Small intestine (tissue), 7 donors: ENCODE measurements around the gene ARL3. TPM values are rescaled to one million over a fixed set of nuclear protein-coding genes. Genes with fewer than 3 reads are reported as not detected.
A peak's percentile ranks its signal among the peaks of the same experiment; 100 is the strongest.

ENCODE experiments used
- DNase-seq, 2 donors: peaks; one replicate each; pipeline versions ENCODE4 v3.0.0 to v3.0.0-alpha.2; 2013
- FAIRE-seq: peaks from 2 replicates; lab custom pipeline; 2012; peaks lifted over from hg19 to GRCh38; lab: Jason Lieb, UNC
- H3K27ac ChIP-seq, 3 donors: one replicate each; pipeline ENCODE4 v1.5.1; 2013; ENCODE audit warnings: low read length in 2 of 3, mild to moderate bottlenecking in 2 of 3, control low read depth in 1 of 3, inconsistent platforms in 1 of 3, low read depth in 1 of 3, moderate library complexity in 1 of 3
- H3K27me3 ChIP-seq, 3 donors: one replicate each; pipeline ENCODE4 v1.6.1; 2013; ENCODE audit warnings: low read length in 3 of 3, inconsistent platforms in 1 of 3; ENCODE audit not compliant: control insufficient read depth in 3 of 3, insufficient read depth in 3 of 3
- H3K36me3 ChIP-seq, 3 donors: one replicate each; pipeline ENCODE4 v1.6.1; 2013; ENCODE audit warnings: low read length in 3 of 3, inconsistent platforms in 1 of 3, low read depth in 1 of 3, mild to moderate bottlenecking in 1 of 3, moderate library complexity in 1 of 3; ENCODE audit not compliant: control insufficient read depth in 3 of 3, insufficient read depth in 2 of 3
- H3K4me1 ChIP-seq, 3 donors: one replicate each; pipeline ENCODE4 v1.6.1; 2013; ENCODE audit warnings: low read length in 2 of 3, inconsistent platforms in 1 of 3, low read depth in 1 of 3, mild to moderate bottlenecking in 1 of 3, moderate library complexity in 1 of 3; ENCODE audit not compliant: control insufficient read depth in 3 of 3, insufficient read depth in 2 of 3
- H3K4me3 ChIP-seq, 3 donors: one replicate each; pipeline ENCODE4 v1.5.1; 2013; ENCODE audit warnings: low read length in 3 of 3, control low read depth in 1 of 3, inconsistent platforms in 1 of 3, low read depth in 1 of 3, mild to moderate bottlenecking in 1 of 3, moderate library complexity in 1 of 3
- H3K9me3 ChIP-seq, 2 donors: one replicate each; pipeline ENCODE4 v1.6.1; 2013; ENCODE audit warnings: low read depth in 1 of 2, low read length in 1 of 2; ENCODE audit not compliant: control insufficient read depth in 2 of 2, insufficient read depth in 1 of 2
- WGBS, 3 donors: extraction: QIAGEN DNeasy Blood & Tissue Kit; methylation state at CpG; one replicate each; pipeline ENCODE4 v1.1.7; 2013; 5-methylcytosine and 5-hydroxymethylcytosine counted together
- polyA plus RNA-seq, 4 donors: library from polyadenylated mRNA; stranded (reverse) in 3 of 4; unstranded in 1 of 4; fragments of 200-250 nt in 3 of 4; fragments of 120-200 nt in 1 of 4; gene quantifications; one replicate each; pipeline versions ENCODE4 v1.2.1 to v1.2.3, GENCODE V29; 2013
- donor health status: healthy with polysubstance abuse.
- donor health status: control.
- donor health status: control.
- donor health status: Bipolar disorder and iron deficiency.
- donor health status: healthy.

ARL3 gene
- polyA plus RNA-seq, 4 donors = 3.4 to 8.3 (median 5.6) TPM

- DNase-seq = no peak
- Histone ChIP-seq H3K27me3 (no peaks in the 10 kb centered on the region), H3K4me1 (peaks cover 0 to 25% (median 4%) of the 10 kb centered on the region in 3 donors), H3K27ac (peak overlapping the region; percentile 1 to 84 (median 74)), H3K9me3 (no peaks in the 10 kb centered on the region), H3K4me3 (no peak overlapping the region), H3K36me3 (peaks cover 0 to 73% (median 0%) of the 10 kb centered on the region in 3 donors)
- WGBS, 3 donors = 73 to 94% (median 84%) methylated on average over 12 of the region's 12 CpGs
- FAIRE-seq = no peak
Observed at GRCh38 chr10:102627291-102627735, 86.9 kb downstream of the ARL3 start.

GRCh38 chr10:102626026-102626685 lies 88.0 kb downstream of the ARL3 start:
- Histone ChIP-seq H3K36me3 (peaks cover 0 to 71% (median 0%) of the 10 kb centered on the region in 3 donors), H3K4me1 (peaks cover 0 to 27% (median 4%) of the 10 kb centered on the region in 3 donors), H3K9me3 (no peaks in the 10 kb centered on the region), H3K4me3 (no peak overlapping the region), H3K27ac (peak overlapping the region in 1 of 3 donors; percentile 3), H3K27me3 (no peaks in the 10 kb centered on the region)
- FAIRE-seq (no peak), DNase-seq (no peak)
- 79 to 91% (median 86%) methylated on average over 10 of the region's 10 CpGs for WGBS, 3 donors

GRCh38 chr10:102624751-102625645 lies 89.2 kb downstream of the ARL3 start:
- Histone ChIP-seq H3K27ac (no peak overlapping the region), H3K9me3 (no peaks in the 10 kb centered on the region), H3K4me3 (no peak overlapping the region), H3K4me1 (peaks cover 4 to 39% (median 14%) of the 10 kb centered on the region in 3 donors), H3K36me3 (peaks cover 0 to 72% (median 0%) of the 10 kb centered on the region in 3 donors), H3K27me3 (no peaks in the 10 kb centered on the region)
- 82 to 88% (median 83%) methylated on average over 12 of the region's 12 CpGs for WGBS, 3 donors
- DNase-seq (no peak), FAIRE-seq (no peak)

GRCh38 chr10:102624094-102624493 lies 90.1 kb downstream of the ARL3 start:
- H3K4me3 ChIP-seq = no peak overlapping the region
- H3K27me3 ChIP-seq = no peaks in the 10 kb centered on the region
- FAIRE-seq (no peak), DNase-seq (no peak)
- WGBS, 3 donors = 86 to 94% (median 91%) methylated on average over 3 of the region's 3 CpGs
- no peaks in the 10 kb centered on the region for H3K9me3 ChIP-seq
- H3K27ac ChIP-seq = no peak overlapping the region
- H3K4me1 ChIP-seq = peaks cover 4 to 39% (median 16%) of the 10 kb centered on the region in 3 donors
- H3K36me3 ChIP-seq = peaks cover 0 to 72% (median 0%) of the 10 kb centered on the region in 3 donors

Other genes with a start within 250 kb of the ARL3 start
- gene ACTR1A, start 211.7 kb downstream of the ARL3 start, polyA plus RNA-seq = 10 to 100 TPM; 42.1 to 68.1 (median 67.2) TPM
- gene SUFU, start 210.4 kb downstream of the ARL3 start, polyA plus RNA-seq = 10 to 100 TPM in 1 of 4 donors, 1 to 10 TPM in 3; 2.2 to 15.0 (median 4.0) TPM
- 10 to 100 TPM; 38.1 to 65.1 (median 44.7) TPM for gene TRIM8, start 69.9 kb downstream of the ARL3 start, polyA plus RNA-seq
- gene SFXN2, start 239 bp upstream of the ARL3 start, polyA plus RNA-seq = 10 to 100 TPM in 2 of 4 donors, 1 to 10 TPM in 2; 2.0 to 31.2 (median 10.9) TPM
- gene WBP1L, start 29.6 kb upstream of the ARL3 start, polyA plus RNA-seq = 10 to 100 TPM; 15.2 to 38.8 (median 23.3) TPM
- gene CYP17A1, start 123.0 kb upstream of the ARL3 start, polyA plus RNA-seq = 10 to 100 TPM in 1 of 4 donors, 1 to 10 TPM in 2, under 1 TPM in 1; 0.10 to 13.4 (median 2.6) TPM
- 10 to 100 TPM; 38.9 to 55.0 (median 44.7) TPM for gene BORCS7, start 139.9 kb upstream of the ARL3 start, polyA plus RNA-seq
- gene AS3MT, start 155.1 kb upstream of the ARL3 start, polyA plus RNA-seq = 10 to 100 TPM in 1 of 4 donors, 1 to 10 TPM in 3; 1.6 to 18.6 (median 3.7) TPM
- 10 to 100 TPM in 1 of 4 donors, 1 to 10 TPM in 2, under 1 TPM in 1; 0.45 to 18.0 (median 2.2) TPM for gene CNNM2, start 203.9 kb upstream of the ARL3 start, polyA plus RNA-seq